Caco-2 (cell line): Measurements from ENCODE around the gene CCNB3. TPM values are rescaled to one million over a fixed set of nuclear protein-coding genes. Genes with fewer than 3 reads are reported as not detected.

Source experiments
- BruUV-seq: library from RNA; stranded (reverse); fragments of 400-500 nt; replicated peaks from 2 replicates; lab custom pipeline; 2021; lab: Mats Ljungman, UMichigan
- CTCF ChIA-PET: fragments of 300-600 bp; sonication (Branson Sonifier 250); formaldehyde crosslinking; loops from one replicate; lab custom pipeline; 2022; ENCODE audit warnings: antibody characterized with exemption; lab: Charles Lee
- POLR2A ChIA-PET: fragments of 300-600 bp; sonication (Branson Sonifier 250); formaldehyde crosslinking; loops from one replicate; lab custom pipeline; 2022; ENCODE audit warnings: antibody characterized with exemption; lab: Charles Lee
- DNase-seq, 2 experiments: peaks; one replicate each; pipeline versions ENCODE4 v3.0.0 to v3.0.0-alpha.2; 2020 to 2022
- H3K27me3 ChIP-seq: replicated peaks from 2 replicates; pipeline ENCODE4 v1.6.0; 2011; ENCODE audit warnings: low read length; ENCODE audit not compliant: control insufficient read depth, insufficient read depth
- H3K36me3 ChIP-seq: 2 replicates; pipeline ENCODE4 v1.5.1; 2011; ENCODE audit warnings: low read length; ENCODE audit not compliant: control insufficient read depth, insufficient read depth
- H3K4me1 ChIP-seq: fragments of 250-450 bp; sonication (Bioruptor Pico); 2 replicates; pipeline ENCODE4 v1.5.1; 2020; ENCODE audit warnings: mild to moderate bottlenecking
- H3K4me3 ChIP-seq: 2 replicates; pipeline ENCODE4 v1.5.1; 2011; ENCODE audit warnings: low read depth, mild to moderate bottlenecking, control low read depth, low read length
- H3K9me3 ChIP-seq: fragments of 250-450 bp; sonication (Bioruptor Pico); 2 replicates; pipeline ENCODE4 v1.5.1; 2020; ENCODE audit warnings: mild to moderate bottlenecking, moderate library complexity
- H3K27ac Mint-ChIP-seq: one replicate; pipeline ENCODE4 v1.8.0; 2022; ENCODE audit warnings: mixed read lengths; ENCODE audit not compliant: unreplicated experiment
- H3K27me3 Mint-ChIP-seq: one replicate; pipeline ENCODE4 v1.8.0; 2022; ENCODE audit warnings: mixed read lengths; ENCODE audit not compliant: insufficient read depth, unreplicated experiment
- H3K36me3 Mint-ChIP-seq: one replicate; pipeline ENCODE4 v1.8.0; 2022; ENCODE audit warnings: mild to moderate bottlenecking, mixed read lengths; ENCODE audit not compliant: insufficient read depth, unreplicated experiment
- H3K4me1 Mint-ChIP-seq: one replicate; pipeline ENCODE4 v1.8.0; 2022; ENCODE audit warnings: low read depth, mixed read lengths; ENCODE audit not compliant: unreplicated experiment
- H3K4me3 Mint-ChIP-seq: one replicate; pipeline ENCODE4 v1.8.0; 2022; ENCODE audit warnings: mild to moderate bottlenecking, moderate library complexity, mixed read lengths; ENCODE audit not compliant: unreplicated experiment
- H3K9me3 Mint-ChIP-seq: one replicate; pipeline ENCODE4 v1.8.0; 2022; ENCODE audit warnings: mixed read lengths; ENCODE audit not compliant: unreplicated experiment
- intact Hi-C: fragments of 100-400 bp; cut with micrococcal nuclease; formaldehyde crosslinking; loops from one replicate; pipeline ENCODE4 v1.10.0; 2022; ENCODE audit not compliant: unreplicated experiment
- total RNA-seq: library from RNA; stranded (reverse); gene quantifications from 2 replicates; pipeline ENCODE4 v1.2.3, GENCODE V29; 2022
- TF ChIP-seq, protein P1 (sequence below), 2 experiments: fragments of 200-600 bp in 1 of 2; IDR thresholded peaks; 1 replicate in 1 of 2; 2 replicates in 1 of 2; pipeline versions ENCODE4 v1.5.1 to v1.8.0; 2011 to 2022; ENCODE audit warnings: antibody characterized with exemption in 1 of 2, control low read depth in 1 of 2, inconsistent platforms in 1 of 2, low read depth in 1 of 2, low read length in 1 of 2, mild to moderate bottlenecking in 1 of 2, moderate library complexity in 1 of 2; ENCODE audit not compliant: insufficient read depth in 1 of 2, severe bottlenecking in 1 of 2, unreplicated experiment in 1 of 2

The CCNB3 gene
- total RNA-seq, 1 experiment from 2014 or later = 0.82 TPM

DNA sequence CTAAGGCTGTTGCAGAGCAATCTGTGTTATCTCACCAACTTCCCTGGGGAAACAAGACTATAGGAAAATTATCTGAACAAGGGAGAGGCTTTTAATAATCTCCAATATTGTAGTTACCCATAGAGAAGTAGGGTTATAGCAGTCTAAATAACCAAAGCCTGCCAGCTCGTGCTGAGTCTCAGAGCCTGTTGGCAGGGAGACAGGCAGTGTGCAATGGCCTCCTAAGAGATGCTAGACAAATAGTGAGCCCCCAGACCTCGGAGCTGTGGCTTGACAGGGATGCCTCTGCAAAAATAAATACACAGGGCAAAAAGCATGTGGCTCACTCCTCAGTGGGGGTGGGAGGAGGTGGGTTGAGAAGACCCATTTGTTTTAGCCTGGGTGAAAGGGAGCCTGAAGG is 189.3 kb downstream of the CCNB3 start:
- H3K4me1 Mint-ChIP-seq = no peaks in the 10 kb centered on the region
- no TSS peak for BruUV-seq
- Histone ChIP-seq H3K36me3 (no peaks in the 10 kb centered on the region), H3K4me1 (no peaks in the 10 kb centered on the region), H3K4me3 (no peak overlapping the region), H3K27me3 (no peaks in the 10 kb centered on the region), H3K9me3 (no peaks in the 10 kb centered on the region)
- H3K27me3 Mint-ChIP-seq = no peaks in the 10 kb centered on the region
- ChIA-PET CTCF (no interaction called here), POLR2A (no interaction called here)
- peaks cover 7% of the 10 kb centered on the region for H3K9me3 Mint-ChIP-seq
- TF ChIP-seq, protein P1, sequence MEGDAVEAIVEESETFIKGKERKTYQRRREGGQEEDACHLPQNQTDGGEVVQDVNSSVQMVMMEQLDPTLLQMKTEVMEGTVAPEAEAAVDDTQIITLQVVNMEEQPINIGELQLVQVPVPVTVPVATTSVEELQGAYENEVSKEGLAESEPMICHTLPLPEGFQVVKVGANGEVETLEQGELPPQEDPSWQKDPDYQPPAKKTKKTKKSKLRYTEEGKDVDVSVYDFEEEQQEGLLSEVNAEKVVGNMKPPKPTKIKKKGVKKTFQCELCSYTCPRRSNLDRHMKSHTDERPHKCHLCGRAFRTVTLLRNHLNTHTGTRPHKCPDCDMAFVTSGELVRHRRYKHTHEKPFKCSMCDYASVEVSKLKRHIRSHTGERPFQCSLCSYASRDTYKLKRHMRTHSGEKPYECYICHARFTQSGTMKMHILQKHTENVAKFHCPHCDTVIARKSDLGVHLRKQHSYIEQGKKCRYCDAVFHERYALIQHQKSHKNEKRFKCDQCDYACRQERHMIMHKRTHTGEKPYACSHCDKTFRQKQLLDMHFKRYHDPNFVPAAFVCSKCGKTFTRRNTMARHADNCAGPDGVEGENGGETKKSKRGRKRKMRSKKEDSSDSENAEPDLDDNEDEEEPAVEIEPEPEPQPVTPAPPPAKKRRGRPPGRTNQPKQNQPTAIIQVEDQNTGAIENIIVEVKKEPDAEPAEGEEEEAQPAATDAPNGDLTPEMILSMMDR (IDR thresholded peaks at IDR 0.05; ENCODE audit: insufficient read depth in 1 of 2, low read depth in 1 of 2, low read length in 1 of 2, severe bottlenecking in 1 of 2, unreplicated experiment in 1 of 2) = no peak
- intact Hi-C loops = no loop called here
- H3K4me3 Mint-ChIP-seq = no peak overlapping the region
- H3K27ac Mint-ChIP-seq = no peak overlapping the region
- peaks cover 20% of the 10 kb centered on the region for H3K36me3 Mint-ChIP-seq
- no peak for DNase-seq

Other genes starting within 250 kb of the CCNB3 start
- gene AKAP4, start 3.8 kb upstream of the CCNB3 start, total RNA-seq = not detected in 2 replicates